CD14-positive monocyte (primary cell): ENCODE data around the gene SLC7A4. TPM values are rescaled to one million over a fixed set of nuclear protein-coding genes. Genes with fewer than 3 reads are reported as not detected.

Source experiments
- DNase-seq, 3 donors: peaks; one replicate each; pipeline ENCODE4 v3.0.0-alpha.2; 2011 to 2022
- H2AFZ ChIP-seq: 2 replicates; pipeline ENCODE4 v1.6.0; 2012; ENCODE audit warnings: mild to moderate bottlenecking, low read depth, low read length, inconsistent platforms; ENCODE audit not compliant: insufficient read depth, poor library complexity, severe bottlenecking
- H3K27ac ChIP-seq, 2 donors: 1 replicate in 1 of 2; 2 replicates in 1 of 2; pipeline ENCODE4 v1.5.1; 2012 to 2013; ENCODE audit warnings: low read length in 2 of 2, control low read depth in 1 of 2, inconsistent platforms in 1 of 2, low read depth in 1 of 2, mild to moderate bottlenecking in 1 of 2
- H3K27me3 ChIP-seq, 2 donors: one replicate each; pipeline versions ENCODE4 v1.6.0 to v1.6.1; 2011 to 2013; ENCODE audit warnings: low read length in 2 of 2; ENCODE audit not compliant: control insufficient read depth in 2 of 2, insufficient read depth in 2 of 2
- H3K36me3 ChIP-seq, 2 donors: replicated peaks in 1 of 2; 1 replicate in 1 of 2; 2 replicates in 1 of 2; pipeline versions ENCODE4 v1.5.1 to v1.6.1; 2012 to 2013; ENCODE audit warnings: low read length in 2 of 2, control low read depth in 1 of 2, inconsistent platforms in 1 of 2, mild to moderate bottlenecking in 1 of 2; ENCODE audit not compliant: insufficient read depth in 2 of 2, control insufficient read depth in 1 of 2
- H3K4me1 ChIP-seq, 2 donors: 1 replicate in 1 of 2; 2 replicates in 1 of 2; pipeline versions ENCODE4 v1.5.1 to v1.6.1; 2012 to 2013; ENCODE audit warnings: low read length in 2 of 2, control low read depth in 1 of 2, inconsistent platforms in 1 of 2, mild to moderate bottlenecking in 1 of 2, moderate library complexity in 1 of 2; ENCODE audit not compliant: insufficient read depth in 2 of 2, control insufficient read depth in 1 of 2
- H3K4me2 ChIP-seq: replicated peaks from 2 replicates; pipeline ENCODE3; 2012; ENCODE audit warnings: low read length, moderate library complexity, mild to moderate bottlenecking; ENCODE audit not compliant: poor library complexity, severe bottlenecking; ENCODE audit errors: extremely low read depth
- H3K4me3 ChIP-seq, 3 experiments: fragments of 200-600 bp in 1 of 3; sonication (generic) in 1 of 3; replicated peaks in 1 of 3; 1 replicate in 2 of 3; 2 replicates in 1 of 3; pipeline ENCODE4 v1.5.1; 2011 to 2013; ENCODE audit warnings: low read length in 3 of 3, mild to moderate bottlenecking in 3 of 3, control low read depth in 2 of 3, low read depth in 2 of 3, inconsistent platforms in 1 of 3, moderate library complexity in 1 of 3
- H3K79me2 ChIP-seq: 2 replicates; pipeline ENCODE4 v1.6.0; 2012; ENCODE audit warnings: mild to moderate bottlenecking, control low read depth, inconsistent platforms, low read length, moderate library complexity; ENCODE audit not compliant: insufficient read depth
- H3K9ac ChIP-seq: 2 replicates; pipeline ENCODE4 v1.6.0; 2017; ENCODE audit warnings: low read length, mild to moderate bottlenecking; ENCODE audit not compliant: insufficient read depth, poor library complexity, severe bottlenecking
- H3K9me3 ChIP-seq, 2 donors: replicated peaks in 1 of 2; 1 replicate in 1 of 2; 2 replicates in 1 of 2; pipeline versions ENCODE4 v1.5.1 to v1.6.1; 2012 to 2013; ENCODE audit warnings: low read length in 2 of 2, control low read depth in 1 of 2; ENCODE audit not compliant: control insufficient read depth in 1 of 2, insufficient read depth in 1 of 2
- H4K20me1 ChIP-seq: 2 replicates; pipeline ENCODE4 v1.6.0; 2012; ENCODE audit warnings: mild to moderate bottlenecking, low read length, control low read depth, moderate library complexity; ENCODE audit not compliant: insufficient read depth
- H3K27ac Mint-ChIP-seq, 7 donors: one replicate each; pipeline ENCODE4 v1.8.0; 2020; ENCODE audit warnings: mild to moderate bottlenecking in 7 of 7, mixed read lengths in 7 of 7, moderate library complexity in 6 of 7, inconsistent platforms in 2 of 7
- H3K27me3 Mint-ChIP-seq, 3 donors: one replicate each; pipeline ENCODE4 v1.8.0; 2021 to 2022; ENCODE audit warnings: low read depth in 3 of 3, mild to moderate bottlenecking in 3 of 3, mixed read lengths in 3 of 3, moderate library complexity in 3 of 3, inconsistent platforms in 1 of 3
- H3K36me3 Mint-ChIP-seq, 2 donors: one replicate each; pipeline ENCODE4 v1.8.0; 2020; ENCODE audit warnings: mixed read lengths in 2 of 2, inconsistent platforms in 1 of 2, mild to moderate bottlenecking in 1 of 2
- H3K4me1 Mint-ChIP-seq: one replicate; pipeline ENCODE4 v1.8.0; 2020; ENCODE audit warnings: mild to moderate bottlenecking, mixed read lengths
- H3K4me3 Mint-ChIP-seq, 2 donors: one replicate each; pipeline ENCODE4 v1.8.0; 2020; ENCODE audit warnings: mild to moderate bottlenecking in 2 of 2, mixed read lengths in 2 of 2, moderate library complexity in 1 of 2
- H3K9me3 Mint-ChIP-seq, 7 donors: one replicate each; pipeline ENCODE4 v1.8.0; 2020 to 2022; ENCODE audit warnings: mixed read lengths in 7 of 7, mild to moderate bottlenecking in 6 of 7, moderate library complexity in 6 of 7, inconsistent platforms in 2 of 7
- CTCF ChIP-seq: fragments of 200-600 bp; IDR thresholded peaks from one replicate; pipeline ENCODE4 v1.8.0; 2022; ENCODE audit warnings: antibody characterized with exemption, mild to moderate bottlenecking
- WGBS: methylation state at CpG from one replicate; pipeline ENCODE4 v1.1.5; 2013; ENCODE audit warnings: missing lambda C conversion rate; ENCODE audit not compliant: insufficient coverage; 5-methylcytosine and 5-hydroxymethylcytosine counted together
- intact Hi-C, 2 donors: fragments of 100-400 bp; cut with micrococcal nuclease; formaldehyde crosslinking; loops; one replicate each; pipeline versions ENCODE4 v1.15.0 to v1.15.1; 2023
- polyA plus RNA-seq, 3 donors: library from polyadenylated mRNA; depleted of rRNA in 1 of 3; unstranded in 2 of 3; stranded (reverse) in 1 of 3; fragments of 300-500 nt in 2 of 3; fragments of >200 nt in 1 of 3; fragmentation: Illumina TruSeq in 2 of 3; gene quantifications; 1 replicate in 2 of 3; 2 replicates in 1 of 3; pipeline ENCODE4 v1.2.3, GENCODE V29; 2012 to 2021

Gene SLC7A4
- polyA plus RNA-seq, 3 donors = not detected

DNA sequence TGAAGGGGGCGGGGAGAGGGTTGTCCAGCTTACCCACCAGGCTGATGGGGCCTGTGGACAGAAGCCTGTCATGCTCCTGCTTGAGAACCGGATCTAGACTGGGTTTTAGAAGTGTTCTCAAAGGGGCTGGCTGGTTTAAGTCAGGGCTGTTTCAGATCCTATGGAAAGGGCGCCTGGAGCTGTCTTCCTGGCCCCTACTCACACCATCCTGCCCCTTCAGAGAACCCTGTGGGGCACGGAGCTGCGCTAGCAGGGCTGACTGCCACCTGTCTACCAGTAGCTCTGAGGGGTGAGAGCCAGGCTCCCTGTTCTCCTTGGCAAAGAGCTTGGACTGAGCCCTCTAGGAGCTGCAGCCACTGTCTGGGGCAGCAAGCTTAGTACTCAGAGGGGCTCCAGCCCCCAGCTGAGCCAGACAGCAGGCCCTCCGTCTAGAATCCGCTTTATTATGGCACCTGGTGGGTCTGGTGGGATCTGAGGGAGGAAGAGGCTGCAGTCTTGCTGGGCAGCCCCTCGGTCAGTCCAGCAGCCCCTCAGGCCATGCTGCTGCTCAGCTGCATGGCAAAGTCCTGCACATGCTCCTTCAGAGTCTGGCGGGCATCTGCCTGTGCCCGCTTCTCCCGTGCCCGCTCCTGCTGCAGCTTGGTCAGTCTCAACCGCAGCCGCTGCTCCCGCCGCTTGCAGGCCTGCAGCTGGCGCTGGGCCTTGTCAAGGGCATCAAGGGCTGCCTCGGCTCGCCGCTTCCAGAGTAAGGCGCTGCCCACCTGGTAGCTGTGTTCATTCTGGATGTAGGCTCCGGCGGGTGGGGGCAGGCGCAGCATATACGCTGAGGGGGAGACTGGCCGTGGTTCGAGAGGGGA lies 32.8 kb downstream of the SLC7A4 start:
- no peak for DNase-seq
- Histone ChIP-seq H3K9ac (peak overlapping the region; percentile 12), H3K4me2 (no peak overlapping the region), H3K27me3 (no peaks in the 10 kb centered on the region), H3K4me1 (peaks cover 24 to 30% of the 10 kb centered on the region in 2 donors), H2AFZ (no peak overlapping the region), H3K27ac (peak overlapping the region in 1 of 2 donors; percentile 91), H3K36me3 (peaks cover 49 to 56% of the 10 kb centered on the region in 2 donors), H4K20me1 (no peaks in the 10 kb centered on the region), H3K4me3 (no peak overlapping the region), H3K79me2 (peaks cover 13% of the 10 kb centered on the region), H3K9me3 (no peaks in the 10 kb centered on the region)
- H3K27ac Mint-ChIP-seq = peak overlapping the region in 3 of 7 donors; percentile 26 to 72 (median 62)
- TF ChIP-seq CTCF = no peak
- intact Hi-C loops = loop anchor here in 1 of 2 donors (5.0 kb wide), 2 partner anchors 82 to 142 kb away; partner anchors contain the start of genes CRKL, PI4KA and SNAP29
- peaks cover 0 to 2% (median 1%) of the 10 kb centered on the region in 3 donors for H3K27me3 Mint-ChIP-seq
- peaks cover 0 to 1% (median 0%) of the 10 kb centered on the region in 7 donors for H3K9me3 Mint-ChIP-seq
- H3K4me3 Mint-ChIP-seq = no peak overlapping the region
- H3K36me3 Mint-ChIP-seq = peaks cover 25 to 46% of the 10 kb centered on the region in 2 donors
- 97% methylated on average over 26 of the region's 27 CpGs for WGBS
- peaks cover 26% of the 10 kb centered on the region for H3K4me1 Mint-ChIP-seq

GRCh38 chr22:20998411-20999336 lies 33.7 kb downstream of the SLC7A4 start:
- no peak for DNase-seq
- Mint-ChIP-seq H3K27me3 (peaks cover 0 to 3% (median 0%) of the 10 kb centered on the region in 3 donors), H3K4me1 (peaks cover 26% of the 10 kb centered on the region), H3K9me3 (peaks cover 0 to 1% (median 0%) of the 10 kb centered on the region in 7 donors), H3K4me3 (no peak overlapping the region), H3K36me3 (peaks cover 26 to 50% of the 10 kb centered on the region in 2 donors), H3K27ac (peak overlapping the region in 4 of 7 donors; percentile 15 to 72 (median 38))
- H3K79me2 ChIP-seq = peaks cover 13% of the 10 kb centered on the region
- H3K9ac ChIP-seq = peak overlapping the region; percentile 21
- H3K4me3 ChIP-seq = no peak overlapping the region
- H3K4me2 ChIP-seq = no peak overlapping the region
- peaks cover 54 to 65% of the 10 kb centered on the region in 2 donors for H3K36me3 ChIP-seq
- H3K4me1 ChIP-seq = peaks cover 24 to 29% of the 10 kb centered on the region in 2 donors
- WGBS = 97% methylated on average over 6 of the region's 7 CpGs
- no peak overlapping the region for H3K27ac ChIP-seq
- H3K9me3 ChIP-seq = no peaks in the 10 kb centered on the region
- no peaks in the 10 kb centered on the region for H3K27me3 ChIP-seq
- TF ChIP-seq CTCF = no peak
- intact Hi-C loops = no loop called here
- H2AFZ ChIP-seq = no peak overlapping the region
- no peaks in the 10 kb centered on the region for H4K20me1 ChIP-seq
